Measurements from ENCODE around the gene FNDC3B.

FNDC3B gene

GRCh38 chr3:172217877-172218276 is 178.5 kb downstream of the FNDC3B start:
- Histone ChIP-seq H3K4me2 (ENCODE audit: low read depth, low read length) (no peak overlapping the region), H3K9me2 (replicated peaks; ENCODE audit: insufficient read depth, low read length) (no peaks in the 10 kb centered on the region), H3K4me3 (ENCODE audit: low read length) (no peak overlapping the region), H4K20me1 (ENCODE audit: insufficient read depth, low read length) (peaks cover 11% of the 10 kb centered on the region; the same call in 1 of the 2 replicates), H3K27ac (ENCODE audit: low read length) (no peak overlapping the region), H2AFZ (ENCODE audit: low read length) (no peak overlapping the region), H3K9ac (ENCODE audit: low read length) (no peak overlapping the region), H3K9me3 (replicated peaks; ENCODE audit: insufficient read depth, low read length) (no peaks in the 10 kb centered on the region), H3F3A (ENCODE audit: insufficient read depth, low read length) (peaks cover 24% of the 10 kb centered on the region), H3K79me2 (ENCODE audit: low read length) (peaks cover 99% of the 10 kb centered on the region), H3K4me1 (ENCODE audit: low read length) (peaks cover 39% of the 10 kb centered on the region), H3K27me3 (replicated peaks; ENCODE audit: insufficient read depth, low read length) (no peaks in the 10 kb centered on the region), H3K36me3 (replicated peaks; ENCODE audit: insufficient read depth, low read length) (no peaks in the 10 kb centered on the region)
- TF ChIP-seq CTCF (IDR thresholded peaks at IDR 0.05; ENCODE audit: low read length) (no peak), EZH2phosphoT487 (IDR thresholded peaks at IDR 0.05; ENCODE audit: low read length) (no peak), EZH2 (optimal IDR thresholded peaks at IDR 0.05; ENCODE audit: low read depth, low read length) (no peak)
- DNase-seq, result no peak

DNA sequence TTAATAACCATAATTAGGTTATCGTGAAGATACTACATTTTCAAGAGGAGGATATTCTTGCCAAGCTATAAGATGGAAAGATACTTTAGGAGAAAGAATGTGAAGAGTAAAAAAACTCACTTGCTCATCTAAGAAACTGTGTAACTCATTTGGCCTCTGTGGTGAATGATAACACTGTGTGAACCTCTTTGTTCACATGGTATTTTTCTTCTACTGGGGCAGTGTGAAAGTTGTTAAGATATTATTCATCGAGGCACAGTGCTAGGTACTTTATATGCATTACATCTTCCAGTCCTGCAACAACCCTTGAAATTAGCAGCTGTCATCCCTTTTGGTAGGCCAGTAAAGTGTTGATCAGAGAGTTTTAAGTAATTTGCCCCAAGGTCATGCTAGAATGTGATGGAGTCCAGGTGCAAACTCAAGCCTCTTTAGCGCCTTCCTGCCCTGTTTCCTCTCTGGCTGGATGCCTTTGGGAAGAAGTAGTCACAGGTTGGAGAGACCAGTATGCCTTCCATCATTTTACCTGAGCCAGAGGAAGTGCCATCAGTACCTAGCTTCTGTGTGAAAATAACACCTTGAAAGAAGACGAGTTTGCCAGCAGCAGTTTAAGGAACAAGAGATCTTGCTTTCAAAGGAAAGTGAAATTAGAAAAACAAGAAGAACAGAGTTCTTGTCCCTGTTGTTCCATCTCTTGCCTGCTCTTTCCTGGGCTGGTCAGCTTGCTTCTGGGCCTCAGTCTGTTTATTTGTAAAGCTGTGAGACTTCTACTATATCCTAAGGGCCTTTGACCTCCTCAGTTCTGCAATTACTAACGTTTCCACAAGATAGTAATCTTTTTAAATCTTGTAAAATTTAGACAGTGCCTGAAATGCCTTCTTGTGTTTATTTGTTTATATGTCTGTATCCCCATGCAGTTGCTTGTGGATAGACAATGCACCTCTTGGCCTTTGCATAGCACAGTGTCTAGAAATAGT is 179.3 kb downstream of the FNDC3B start:
- Histone ChIP-seq H3K4me1 (ENCODE audit: low read length) (peaks cover 31% of the 10 kb centered on the region), H3K36me3 (replicated peaks; ENCODE audit: insufficient read depth, low read length) (no peaks in the 10 kb centered on the region), H2AFZ (ENCODE audit: low read length) (no peak overlapping the region), H3K9ac (ENCODE audit: low read length) (no peak overlapping the region), H3K9me2 (replicated peaks; ENCODE audit: insufficient read depth, low read length) (no peaks in the 10 kb centered on the region), H4K20me1 (ENCODE audit: insufficient read depth, low read length) (peaks cover 11% of the 10 kb centered on the region; the same call in 1 of the 2 replicates), H3F3A (ENCODE audit: insufficient read depth, low read length) (peaks cover 24% of the 10 kb centered on the region), H3K27ac (ENCODE audit: low read length) (peak overlapping the region; percentile 44; the same call in 1 of the 2 replicates), H3K4me2 (ENCODE audit: low read depth, low read length) (peak overlapping the region; percentile 19; the same call in 1 of the 2 replicates), H3K9me3 (replicated peaks; ENCODE audit: insufficient read depth, low read length) (no peaks in the 10 kb centered on the region), H3K4me3 (ENCODE audit: low read length) (no peak overlapping the region), H3K27me3 (replicated peaks; ENCODE audit: insufficient read depth, low read length) (no peaks in the 10 kb centered on the region), H3K79me2 (ENCODE audit: low read length) (peaks cover 99% of the 10 kb centered on the region)
- TF ChIP-seq EZH2 (optimal IDR thresholded peaks at IDR 0.05; ENCODE audit: low read depth, low read length), result no peak
- DNase-seq, result peak; percentile 50

GRCh38 chr3:172219750-172220149 is 180.4 kb downstream of the FNDC3B start:
- H3K9me2 ChIP-seq (replicated peaks; ENCODE audit: insufficient read depth, low read length), result no peaks in the 10 kb centered on the region
- no peaks in the 10 kb centered on the region for H3K27me3 ChIP-seq (replicated peaks; ENCODE audit: insufficient read depth, low read length)
- peaks cover 24% of the 10 kb centered on the region for H3F3A ChIP-seq (ENCODE audit: insufficient read depth, low read length)
- H3K9ac ChIP-seq (ENCODE audit: low read length), result no peak overlapping the region
- no peaks in the 10 kb centered on the region for H3K36me3 ChIP-seq (replicated peaks; ENCODE audit: insufficient read depth, low read length)
- H3K4me1 ChIP-seq (ENCODE audit: low read length), result peaks cover 29% of the 10 kb centered on the region
- no peak overlapping the region for H3K4me3 ChIP-seq (ENCODE audit: low read length)
- no peak overlapping the region for H3K4me2 ChIP-seq (ENCODE audit: low read depth, low read length)
- peaks cover 99% of the 10 kb centered on the region for H3K79me2 ChIP-seq (ENCODE audit: low read length)
- no peaks in the 10 kb centered on the region for H3K9me3 ChIP-seq (replicated peaks; ENCODE audit: insufficient read depth, low read length)
- no peak overlapping the region for H2AFZ ChIP-seq (ENCODE audit: low read length)
- TF ChIP-seq CTCF (IDR thresholded peaks at IDR 0.05; ENCODE audit: low read length) (no peak), EZH2 (optimal IDR thresholded peaks at IDR 0.05; ENCODE audit: low read depth, low read length) (no peak), EZH2phosphoT487 (IDR thresholded peaks at IDR 0.05; ENCODE audit: low read length) (no peak)
- DNase-seq, result no peak
- H4K20me1 ChIP-seq (ENCODE audit: insufficient read depth, low read length), result peaks cover 11% of the 10 kb centered on the region; the same call in 1 of the 2 replicates
- no peak overlapping the region for H3K27ac ChIP-seq (ENCODE audit: low read length)
